Stimulated activated CD8-positive, alpha-beta memory T cell treated with anti-CD3 and anti-CD28 coated beads, Interleukin-12 subunit alpha, Interleukin-12 subunit beta, amount 100 ng/mL, for 24 hours (primary cell): ENCODE measurements around the gene SYT7.

ENCODE experiments used
- DNase-seq: peaks from one replicate; pipeline ENCODE4 v3.0.0-alpha.2; 2020; ENCODE audit errors: extremely low read depth

SYT7 gene

GRCh38 chr11:61516191-61516590 lies 64.7 kb downstream of the SYT7 start:
- no peak for DNase-seq

- DNase-seq = no peak
Measured at GRCh38 chr11:61515686-61516085, 65.2 kb downstream of the SYT7 start.

GRCh38 chr11:61514050-61514917 lies 66.6 kb downstream of the SYT7 start:
- no peak for DNase-seq

GRCh38 chr11:61513143-61513765 lies 67.6 kb downstream of the SYT7 start:
- no peak for DNase-seq

GRCh38 chr11:61512435-61512834 lies 68.4 kb downstream of the SYT7 start:
- no peak for DNase-seq

GRCh38 chr11:61511383-61511782 lies 69.5 kb downstream of the SYT7 start:
- DNase-seq = no peak

- DNase-seq = no peak
Measured at GRCh38 chr11:61510974-61511373, 69.9 kb downstream of the SYT7 start.

- no peak for DNase-seq
Measured at GRCh38 chr11:61510166-61510919, 70.5 kb downstream of the SYT7 start.

- DNase-seq = peak; percentile 38
Measured at GRCh38 chr11:61509043-61510029, 71.5 kb downstream of the SYT7 start.

- DNase-seq = no peak
Measured at GRCh38 chr11:61507962-61508861, 72.7 kb downstream of the SYT7 start, which contains the start of gene LRRC10B. Gene LRRC10B, plus strand, starts transcription at chr11:61508749. Its CDS starts 250 bp downstream, at chr11:61508999.

- no peak for DNase-seq
Measured at GRCh38 chr11:61507012-61507768, 73.7 kb downstream of the SYT7 start.

- DNase-seq = no peak
Measured at GRCh38 chr11:61505640-61506155, 75.2 kb downstream of the SYT7 start.

GRCh38 chr11:61505106-61505505 lies 75.8 kb downstream of the SYT7 start:
- no peak for DNase-seq

- DNase-seq = no peak
Measured at GRCh38 chr11:61503135-61503770, 77.6 kb downstream of the SYT7 start.

- no peak for DNase-seq
Measured at GRCh38 chr11:61502522-61502921, 78.4 kb downstream of the SYT7 start.

GRCh38 chr11:61499816-61500491 lies 80.9 kb downstream of the SYT7 start:
- no peak for DNase-seq

GRCh38 chr11:61498767-61499341 lies 82.0 kb downstream of the SYT7 start:
- no peak for DNase-seq

- DNase-seq = no peak
Measured at GRCh38 chr11:61497876-61498275, 83.0 kb downstream of the SYT7 start.
